Activated CD4-positive, alpha-beta memory T cell treated with anti-CD3 and anti-CD28 coated beads for 36 hours (primary cell): ENCODE data around the gene RBM33. TPM values are rescaled to one million over a fixed set of nuclear protein-coding genes. Genes with fewer than 3 reads are reported as not detected.

Experiments used
- CTCF ChIA-PET: fragments of 350-600 bp; sonication (Branson Sonifier 250); formaldehyde crosslinking; loops from one replicate; lab custom pipeline; 2021; ENCODE audit warnings: antibody characterized with exemption, inconsistent platforms; lab: Charles Lee
- POLR2A ChIA-PET: fragments of 350-600 bp; sonication (Branson Sonifier 250); formaldehyde crosslinking; loops from one replicate; lab custom pipeline; 2021; ENCODE audit warnings: antibody characterized with exemption; lab: Charles Lee
- DNase-seq: peaks from one replicate; pipeline ENCODE4 v3.0.0-alpha.2; 2020
- H3K27ac Mint-ChIP-seq: one replicate; pipeline ENCODE4 v1.8.0; 2021; ENCODE audit warnings: mixed read lengths
- H3K27me3 Mint-ChIP-seq: one replicate; pipeline ENCODE4 v1.8.0; 2021; ENCODE audit warnings: mixed read lengths
- H3K36me3 Mint-ChIP-seq: one replicate; pipeline ENCODE4 v1.8.0; 2021; ENCODE audit warnings: mixed read lengths
- H3K4me1 Mint-ChIP-seq: one replicate; pipeline ENCODE4 v1.8.0; 2021; ENCODE audit warnings: low read depth, mixed read lengths
- H3K4me3 Mint-ChIP-seq: one replicate; pipeline ENCODE4 v1.8.0; 2021; ENCODE audit warnings: mild to moderate bottlenecking, mixed read lengths
- H3K9me3 Mint-ChIP-seq: one replicate; pipeline ENCODE4 v1.8.0; 2021; ENCODE audit warnings: mixed read lengths
- intact Hi-C: fragments of 100-400 bp; cut with micrococcal nuclease; formaldehyde crosslinking; loops from one replicate; pipeline ENCODE4 v1.15.1; 2023
- total RNA-seq, 2 experiments: library from RNA; stranded (reverse); gene quantifications; one replicate each; pipeline ENCODE4 v1.2.3, GENCODE V29; 2021

Gene RBM33
- total RNA-seq, 2 experiments from 2014 or later, result 57.7 to 65.3 TPM

GRCh38 chr7:155829796-155830470, 185.5 kb downstream of the RBM33 start:
- no peak overlapping the region for H3K27ac Mint-ChIP-seq
- no peak overlapping the region for H3K4me3 Mint-ChIP-seq
- DNase-seq, result no peak
- POLR2A ChIA-PET, result no interaction called here
- H3K36me3 Mint-ChIP-seq, result no peaks in the 10 kb centered on the region
- no peaks in the 10 kb centered on the region for H3K9me3 Mint-ChIP-seq
- H3K4me1 Mint-ChIP-seq, result no peaks in the 10 kb centered on the region
- intact Hi-C loops, result no loop called here
- CTCF ChIA-PET, result no interaction called here
- peaks cover 5% of the 10 kb centered on the region for H3K27me3 Mint-ChIP-seq

Other genes with a start within 250 kb of the RBM33 start
- not detected for gene EN2, start 186.5 kb upstream of the RBM33 start, total RNA-seq
- gene CNPY1, start 98.1 kb upstream of the RBM33 start, total RNA-seq, result not detected
- not detected for gene SHH, start 167.8 kb downstream of the RBM33 start, total RNA-seq